Neural cell (in vitro differentiated cells): Measurements from ENCODE around the gene SAP30L.

Experiments
- RAD21 ChIP-seq: fragments of 450-650 bp; conservative IDR thresholded peaks from 2 replicates; pipeline ENCODE4 v1.6.1; 2014; ENCODE audit warnings: antibody characterized with exemption, mild to moderate bottlenecking, moderate library complexity
- TF ChIP-seq, protein P1 (sequence below): fragments of 450-650 bp; IDR thresholded peaks from 2 replicates; pipeline ENCODE4 v1.5.1; 2014; ENCODE audit warnings: antibody characterized with exemption, mild to moderate bottlenecking, moderate library complexity; ENCODE audit not compliant: poor library complexity, severe bottlenecking

- no peak for TF ChIP-seq RAD21
- TF ChIP-seq, protein P1, sequence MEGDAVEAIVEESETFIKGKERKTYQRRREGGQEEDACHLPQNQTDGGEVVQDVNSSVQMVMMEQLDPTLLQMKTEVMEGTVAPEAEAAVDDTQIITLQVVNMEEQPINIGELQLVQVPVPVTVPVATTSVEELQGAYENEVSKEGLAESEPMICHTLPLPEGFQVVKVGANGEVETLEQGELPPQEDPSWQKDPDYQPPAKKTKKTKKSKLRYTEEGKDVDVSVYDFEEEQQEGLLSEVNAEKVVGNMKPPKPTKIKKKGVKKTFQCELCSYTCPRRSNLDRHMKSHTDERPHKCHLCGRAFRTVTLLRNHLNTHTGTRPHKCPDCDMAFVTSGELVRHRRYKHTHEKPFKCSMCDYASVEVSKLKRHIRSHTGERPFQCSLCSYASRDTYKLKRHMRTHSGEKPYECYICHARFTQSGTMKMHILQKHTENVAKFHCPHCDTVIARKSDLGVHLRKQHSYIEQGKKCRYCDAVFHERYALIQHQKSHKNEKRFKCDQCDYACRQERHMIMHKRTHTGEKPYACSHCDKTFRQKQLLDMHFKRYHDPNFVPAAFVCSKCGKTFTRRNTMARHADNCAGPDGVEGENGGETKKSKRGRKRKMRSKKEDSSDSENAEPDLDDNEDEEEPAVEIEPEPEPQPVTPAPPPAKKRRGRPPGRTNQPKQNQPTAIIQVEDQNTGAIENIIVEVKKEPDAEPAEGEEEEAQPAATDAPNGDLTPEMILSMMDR = no peak
Measured at GRCh38 chr5:154429341-154429740, 16.5 kb upstream of the SAP30L start.
